GM12892 (cell line): ENCODE measurements around the gene LRRC39. TPM values are rescaled to one million over a fixed set of nuclear protein-coding genes. Genes with fewer than 3 reads are reported as not detected.
"Not testable (repeated sequence)": the region's sequence is repeated elsewhere in the genome, so short reads cannot be mapped to it uniquely, and the experiment has no call there.

ENCODE experiments used
- DNase-seq: peaks from one replicate; pipeline ENCODE4 v3.0.0; 2011; ENCODE audit not compliant: insufficient read length
- FAIRE-seq: peaks from 2 replicates; lab custom pipeline; 2011; peaks lifted over from hg19 to GRCh38; lab: Jason Lieb, UNC
- POLR2A ChIP-seq: IDR thresholded peaks from 2 replicates; pipeline ENCODE4 v1.6.1; 2011; ENCODE audit warnings: low read depth, low read length, control low read depth
- POLR2AphosphoS5 ChIP-seq: IDR thresholded peaks from 2 replicates; pipeline ENCODE4 v1.6.1; 2011; ENCODE audit warnings: low read depth, low read length, control low read depth
- TAF1 ChIP-seq: IDR thresholded peaks from 2 replicates; pipeline ENCODE4 v1.6.1; 2011; ENCODE audit warnings: low read depth, mild to moderate bottlenecking, control low read depth, low read length, borderline replicate concordance
- polyA plus RNA-seq: library from polyadenylated mRNA; unstranded; fragments of >200 nt; gene quantifications from one replicate; pipeline ENCODE4 v1.2.1, GENCODE V29; 2012; ENCODE audit warnings: missing spikeins, inconsistent platforms; ENCODE audit not compliant: missing spikeins

The LRRC39 gene
- 0.72 TPM for polyA plus RNA-seq

GRCh38 chr1:100178091-100178490 is at the start of gene LRRC39:
Gene LRRC39 (minus strand): TSS chr1:100178256. CDS start chr1:100168516, 9,740 bp downstream.
- DNase-seq (no peak), FAIRE-seq (no peak)
- TF ChIP-seq TAF1 (no peak), POLR2A (no peak), POLR2AphosphoS5 (no peak)

- no peak for TF ChIP-seq POLR2AphosphoS5
- no peak for TF ChIP-seq TAF1
- no peak for TF ChIP-seq POLR2A
- FAIRE-seq (no peak), DNase-seq (no peak)
Observed at GRCh38 chr1:100222428-100222827, 44.4 kb upstream of the LRRC39 start.

- FAIRE-seq (no peak), DNase-seq (no peak)
- TF ChIP-seq POLR2A (no peak), POLR2AphosphoS5 (no peak), TAF1 (no peak)
Observed at GRCh38 chr1:100219883-100220282, 41.8 kb upstream of the LRRC39 start.

GRCh38 chr1:100219457-100219856 is 41.4 kb upstream of the LRRC39 start:
- TF ChIP-seq POLR2A (no peak), TAF1 (no peak), POLR2AphosphoS5 (no peak)
- FAIRE-seq (no peak), DNase-seq (no peak)

- FAIRE-seq (no peak), DNase-seq (no peak)
- TF ChIP-seq POLR2AphosphoS5 (no peak), TAF1 (no peak), POLR2A (no peak)
Observed at GRCh38 chr1:100217834-100218233, 39.8 kb upstream of the LRRC39 start.

- TF ChIP-seq POLR2AphosphoS5 = no peak
- TF ChIP-seq TAF1 = no peak
- no peak for TF ChIP-seq POLR2A
- no peak for DNase-seq
- FAIRE-seq = no peak
Observed at GRCh38 chr1:100215101-100215500, 37.0 kb upstream of the LRRC39 start.

GRCh38 chr1:100213141-100213540 is 35.1 kb upstream of the LRRC39 start:
- TF ChIP-seq TAF1 (no peak), POLR2AphosphoS5 (no peak), POLR2A (no peak)
- DNase-seq = no peak
- FAIRE-seq = no peak

GRCh38 chr1:100206301-100206700 is 28.2 kb upstream of the LRRC39 start:
- no peak for DNase-seq
- TF ChIP-seq TAF1 (no peak), POLR2AphosphoS5 (no peak), POLR2A (no peak)
- FAIRE-seq = no peak

GRCh38 chr1:100205593-100205992 is 27.5 kb upstream of the LRRC39 start:
- DNase-seq, FAIRE-seq: not testable (repeated sequence)

- not testable (repeated sequence) for FAIRE-seq, DNase-seq
Observed at GRCh38 chr1:100205103-100205502, 27.0 kb upstream of the LRRC39 start.

- DNase-seq, FAIRE-seq: not testable (repeated sequence)
Observed at GRCh38 chr1:100202703-100203102, 24.6 kb upstream of the LRRC39 start.

GRCh38 chr1:100200060-100200459 is 22.0 kb upstream of the LRRC39 start:
- not testable (repeated sequence) for DNase-seq, FAIRE-seq

- DNase-seq = no peak
- no peak for TF ChIP-seq POLR2AphosphoS5
- no peak for TF ChIP-seq POLR2A
- TF ChIP-seq TAF1 = no peak
- FAIRE-seq = no peak
Observed at GRCh38 chr1:100198596-100198995, 20.5 kb upstream of the LRRC39 start.
